Keratinocyte (primary cell): ENCODE results near the gene SMU1.

Experiments
- EZH2 ChIP-seq: IDR thresholded peaks from one replicate; pipeline ENCODE4 v1.6.1; 2012; ENCODE audit warnings: inconsistent platforms, mild to moderate bottlenecking, low read length, moderate library complexity
- TF ChIP-seq, protein P1 (sequence below), 3 experiments: IDR thresholded peaks in 1 of 3; conservative IDR thresholded peaks in 1 of 3; optimal IDR thresholded peaks in 1 of 3; 2 replicates in 2 of 3; 3 replicates in 1 of 3; pipeline versions ENCODE3 to v1.5.1; 2011; ENCODE audit warnings: low read length in 3 of 3, mild to moderate bottlenecking in 3 of 3, moderate library complexity in 2 of 3, control low read depth in 1 of 3, inconsistent platforms in 1 of 3; ENCODE audit not compliant: insufficient read depth in 2 of 3; ENCODE audit errors: extremely low read depth in 1 of 3

- TF ChIP-seq, protein P1, sequence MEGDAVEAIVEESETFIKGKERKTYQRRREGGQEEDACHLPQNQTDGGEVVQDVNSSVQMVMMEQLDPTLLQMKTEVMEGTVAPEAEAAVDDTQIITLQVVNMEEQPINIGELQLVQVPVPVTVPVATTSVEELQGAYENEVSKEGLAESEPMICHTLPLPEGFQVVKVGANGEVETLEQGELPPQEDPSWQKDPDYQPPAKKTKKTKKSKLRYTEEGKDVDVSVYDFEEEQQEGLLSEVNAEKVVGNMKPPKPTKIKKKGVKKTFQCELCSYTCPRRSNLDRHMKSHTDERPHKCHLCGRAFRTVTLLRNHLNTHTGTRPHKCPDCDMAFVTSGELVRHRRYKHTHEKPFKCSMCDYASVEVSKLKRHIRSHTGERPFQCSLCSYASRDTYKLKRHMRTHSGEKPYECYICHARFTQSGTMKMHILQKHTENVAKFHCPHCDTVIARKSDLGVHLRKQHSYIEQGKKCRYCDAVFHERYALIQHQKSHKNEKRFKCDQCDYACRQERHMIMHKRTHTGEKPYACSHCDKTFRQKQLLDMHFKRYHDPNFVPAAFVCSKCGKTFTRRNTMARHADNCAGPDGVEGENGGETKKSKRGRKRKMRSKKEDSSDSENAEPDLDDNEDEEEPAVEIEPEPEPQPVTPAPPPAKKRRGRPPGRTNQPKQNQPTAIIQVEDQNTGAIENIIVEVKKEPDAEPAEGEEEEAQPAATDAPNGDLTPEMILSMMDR (optimal IDR thresholded peaks at IDR 0.05 in 1 of 3, IDR thresholded peaks at IDR 0.05 in 1 of 3, conservative IDR thresholded peaks at IDR 0.05 in 1 of 3; ENCODE audit: extremely low read depth in 1 of 3, insufficient read depth in 2 of 3, low read length in 3 of 3), result no peak
- TF ChIP-seq EZH2, result no peak
These were observed 35.6 kb downstream of the SMU1 start for GRCh38 chr9:33040792-33041431.
